RPMI7951 (cell line): ENCODE measurements around the gene C14orf119. TPM values are rescaled to one million over a fixed set of nuclear protein-coding genes. Genes with fewer than 3 reads are reported as not detected.

Experiments used
- DNase-seq: peaks from one replicate; pipeline ENCODE4 v3.0.0-alpha.2; 2012; ENCODE audit warnings: low read depth
- total RNA-seq: library from RNA; depleted of rRNA; stranded (reverse); fragments of >200 nt; shearing (Covaris generic); gene quantifications from 2 replicates; pipeline ENCODE4 v1.2.3, GENCODE V29; 2014

C14orf119 gene
- total RNA-seq, 1 experiment from 2014 or later = 65.7 TPM

DNA sequence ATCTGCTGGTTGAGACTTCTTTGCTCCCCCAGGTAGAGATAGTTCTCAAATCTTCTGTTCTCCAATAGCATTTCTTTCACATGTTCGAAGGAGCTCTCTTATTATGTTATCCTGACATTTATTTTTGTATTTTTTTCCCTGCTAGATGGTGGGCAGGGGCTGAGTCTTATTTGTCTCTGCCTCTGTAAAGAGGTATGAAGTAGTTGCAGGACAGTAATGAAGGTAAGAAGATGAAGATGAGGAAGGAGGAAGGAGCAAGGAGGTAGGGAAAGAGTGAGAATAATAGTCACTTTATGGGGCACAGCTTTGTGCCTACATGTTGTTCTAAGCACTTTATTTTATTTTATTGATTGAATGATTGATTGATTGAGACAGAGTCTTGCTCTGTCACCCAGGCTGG is 14.5 kb downstream of the C14orf119 start:
- no peak for DNase-seq

DNA sequence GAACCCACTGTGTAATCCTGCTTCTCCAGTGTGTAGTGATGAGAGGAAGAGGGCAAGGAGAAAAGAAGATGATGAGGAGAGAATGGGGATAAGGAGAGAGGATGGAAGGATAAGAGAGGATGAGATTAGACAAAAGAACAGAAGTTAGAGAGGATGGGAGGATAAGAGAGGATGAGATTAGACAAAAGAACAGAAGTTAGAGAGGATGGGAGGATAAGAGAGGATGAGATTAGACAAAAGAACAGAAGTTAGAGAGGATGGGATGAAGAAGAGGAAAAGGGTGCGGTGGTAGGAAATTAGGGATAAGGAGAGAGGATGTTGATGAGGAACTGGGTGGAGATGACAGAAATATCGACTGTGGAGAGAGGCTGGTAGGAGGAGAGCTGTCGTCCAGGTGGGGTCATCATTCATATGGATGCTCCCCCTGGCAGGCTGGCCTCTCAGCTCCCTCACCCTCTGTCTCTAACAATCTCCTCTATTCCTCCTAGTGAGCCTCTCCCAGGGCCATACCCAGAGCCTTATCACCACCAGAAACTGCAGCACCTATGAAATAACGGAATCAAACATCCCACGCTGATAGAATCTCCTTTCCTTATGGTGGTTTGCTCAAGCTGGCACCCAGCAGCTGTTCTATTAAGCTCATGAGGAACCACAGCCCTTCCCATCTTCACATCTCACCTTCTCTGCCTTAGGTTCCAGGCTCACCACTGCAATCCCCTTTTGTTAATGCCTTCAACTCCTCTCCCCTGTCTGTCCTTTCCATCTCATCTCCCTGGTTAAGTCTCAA is 15.5 kb downstream of the C14orf119 start:
- DNase-seq = no peak

DNA sequence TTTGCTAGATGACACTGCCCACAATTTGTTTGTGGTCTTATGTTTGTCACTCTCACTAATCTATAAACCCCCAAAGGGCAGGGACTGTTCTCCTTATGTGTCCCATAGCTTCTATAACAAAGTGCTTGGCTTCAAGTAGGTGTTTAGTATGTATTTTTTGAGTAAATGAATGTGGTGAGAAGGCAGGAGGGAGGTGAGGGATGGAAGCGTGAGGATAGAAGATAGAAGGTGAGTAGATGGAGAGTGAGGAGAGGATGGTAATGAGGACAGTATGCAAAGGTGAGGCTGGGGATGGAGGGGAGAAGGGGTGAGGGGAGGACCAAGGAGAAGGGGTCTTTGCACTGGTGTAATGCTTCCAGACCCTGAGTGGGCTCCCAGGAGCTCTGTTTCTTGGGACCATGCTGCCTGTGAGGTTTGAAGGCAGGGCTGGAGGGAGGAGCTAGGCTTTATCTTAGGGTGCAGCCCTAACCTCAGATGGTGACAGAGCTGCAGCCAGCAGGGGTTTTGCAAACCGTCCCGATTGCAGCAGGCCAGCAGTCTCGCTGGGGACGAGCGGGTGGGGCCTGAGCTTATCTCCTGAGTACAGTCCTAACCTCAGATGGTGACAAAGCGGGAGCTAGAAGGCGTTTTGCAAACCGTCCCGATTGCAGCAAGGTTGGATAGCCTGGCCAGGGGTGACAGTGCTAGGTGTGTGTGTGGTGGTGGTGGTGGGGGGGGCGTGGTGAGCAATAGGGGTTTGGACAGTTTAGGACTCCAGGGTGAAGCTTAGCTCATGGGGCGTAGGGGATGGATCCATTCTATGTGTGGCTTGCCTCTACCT is 17.3 kb downstream of the C14orf119 start:
- no peak for DNase-seq

DNA sequence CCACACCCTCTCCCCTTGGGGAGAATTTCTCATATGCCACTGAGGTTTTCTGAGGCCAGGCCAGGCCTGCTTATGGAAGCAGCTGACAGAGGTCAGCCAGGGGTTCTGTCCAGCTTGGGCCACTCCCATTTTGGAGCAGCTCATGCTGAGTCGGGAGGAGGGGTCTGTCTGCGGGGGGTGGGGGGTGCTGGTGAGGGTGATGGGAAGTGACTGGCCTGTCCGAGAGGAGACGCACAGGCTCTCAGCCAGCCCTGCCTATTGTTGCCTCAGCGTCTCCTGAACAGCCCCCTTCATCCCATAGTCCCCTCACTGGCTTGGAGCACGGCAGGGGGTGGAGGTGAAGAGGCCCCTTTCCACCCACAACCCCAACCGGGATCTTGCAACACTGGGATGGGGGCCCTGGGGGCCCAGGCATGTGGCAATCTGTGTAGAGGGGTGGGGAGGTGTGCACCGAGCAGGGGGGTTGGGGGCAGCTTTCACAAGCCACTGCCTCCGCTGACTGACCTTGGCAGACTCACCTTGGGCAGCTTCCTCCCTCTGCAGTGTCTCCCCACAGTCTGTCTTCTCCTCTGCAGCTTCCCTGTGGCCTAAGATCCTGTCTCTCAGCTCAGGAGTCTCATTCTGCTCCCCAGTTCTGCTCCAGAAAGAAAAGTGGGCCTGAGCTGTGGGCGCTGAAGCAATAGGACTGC is 18.3 kb downstream of the C14orf119 start:
- no peak for DNase-seq

DNA sequence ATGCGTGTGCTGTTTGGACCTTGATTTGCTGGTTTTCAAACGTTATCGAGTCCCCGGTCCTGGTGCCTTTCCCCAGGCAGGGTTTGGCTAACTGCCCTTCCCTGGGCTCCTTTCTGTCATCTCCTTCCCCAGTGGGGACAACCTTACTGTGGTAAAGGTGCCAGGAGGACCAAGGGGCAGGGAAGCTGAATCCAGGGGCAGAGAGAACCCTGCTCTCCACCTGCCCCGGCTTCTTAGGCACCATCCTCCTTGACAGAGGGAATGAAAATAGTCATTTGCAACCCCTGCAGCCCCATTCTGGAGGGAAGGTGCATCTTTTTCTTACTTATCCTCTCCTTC is 18.8 kb downstream of the C14orf119 start:
- DNase-seq = no peak

DNA sequence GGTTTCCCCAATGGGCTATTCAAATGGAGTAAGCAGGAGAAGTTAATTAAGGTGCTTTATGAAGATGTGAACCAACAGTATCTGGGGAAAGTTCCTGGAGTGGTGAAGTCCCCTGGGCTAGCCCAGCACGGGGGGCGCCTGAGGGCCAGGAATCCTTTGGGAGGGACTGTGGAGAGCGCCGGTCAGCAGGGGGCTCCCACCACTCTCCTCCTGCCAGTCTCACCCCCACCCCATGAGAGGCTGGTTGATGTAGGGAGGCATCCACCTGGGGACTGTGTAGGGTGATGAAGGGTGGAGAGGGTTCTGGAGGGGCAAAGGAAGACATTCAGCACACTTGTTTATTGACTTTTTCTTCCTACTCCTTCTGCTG is 19.3 kb downstream of the C14orf119 start:
- no peak for DNase-seq

DNA sequence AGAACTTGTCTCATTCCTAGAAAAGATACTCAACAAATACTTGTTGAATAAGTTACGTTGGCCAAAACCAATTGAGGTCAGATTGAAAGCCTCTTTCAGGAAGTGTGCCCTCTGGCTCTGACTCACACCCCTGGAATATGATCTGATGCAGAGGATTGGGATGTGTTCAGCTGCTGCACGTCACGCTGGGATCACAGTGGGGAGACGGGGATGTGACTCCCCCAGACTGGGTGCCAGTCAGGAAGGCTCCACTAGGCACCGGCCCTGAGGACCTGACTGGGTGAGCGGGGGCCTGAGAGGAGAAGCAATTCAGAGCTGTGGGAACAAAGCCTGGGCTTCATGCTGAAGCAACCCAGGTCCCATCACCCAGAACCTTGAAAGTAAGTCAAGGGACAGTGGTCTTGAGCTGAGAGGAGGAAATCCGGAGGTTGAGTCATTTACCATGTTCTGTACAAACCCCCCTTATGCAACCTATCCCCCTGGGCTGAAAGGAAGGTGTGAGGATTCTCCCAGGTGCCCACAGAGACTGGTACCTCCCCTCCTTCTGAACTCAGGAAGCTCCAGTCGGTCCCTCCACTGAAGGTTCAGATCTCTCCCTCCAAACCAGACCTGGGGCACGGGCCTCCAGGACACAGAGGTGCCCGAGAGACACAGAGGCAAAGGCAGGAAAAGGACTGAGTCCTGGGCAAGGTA is 19.9 kb downstream of the C14orf119 start:
- peak; percentile 92 for DNase-seq

DNA sequence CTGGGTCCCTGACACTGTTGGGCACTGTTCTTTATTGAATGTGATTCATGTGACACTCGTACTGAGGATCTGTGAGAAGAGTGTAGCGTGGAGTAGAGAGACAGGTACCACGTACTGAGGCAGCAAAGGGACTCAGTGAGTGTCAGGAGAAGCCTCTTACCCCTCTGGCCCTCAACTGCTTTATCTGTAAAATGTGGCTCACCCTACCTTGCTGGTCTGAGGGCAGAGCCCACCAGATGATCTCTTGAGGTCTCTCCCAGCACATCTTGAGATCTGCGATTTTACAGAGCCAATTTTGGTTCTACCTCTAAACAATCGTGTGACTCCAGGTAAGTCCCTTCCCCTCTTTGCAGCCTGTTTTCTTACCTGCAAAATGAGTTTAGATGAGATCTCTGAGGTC is 20.6 kb downstream of the C14orf119 start:
- no peak for DNase-seq

DNA sequence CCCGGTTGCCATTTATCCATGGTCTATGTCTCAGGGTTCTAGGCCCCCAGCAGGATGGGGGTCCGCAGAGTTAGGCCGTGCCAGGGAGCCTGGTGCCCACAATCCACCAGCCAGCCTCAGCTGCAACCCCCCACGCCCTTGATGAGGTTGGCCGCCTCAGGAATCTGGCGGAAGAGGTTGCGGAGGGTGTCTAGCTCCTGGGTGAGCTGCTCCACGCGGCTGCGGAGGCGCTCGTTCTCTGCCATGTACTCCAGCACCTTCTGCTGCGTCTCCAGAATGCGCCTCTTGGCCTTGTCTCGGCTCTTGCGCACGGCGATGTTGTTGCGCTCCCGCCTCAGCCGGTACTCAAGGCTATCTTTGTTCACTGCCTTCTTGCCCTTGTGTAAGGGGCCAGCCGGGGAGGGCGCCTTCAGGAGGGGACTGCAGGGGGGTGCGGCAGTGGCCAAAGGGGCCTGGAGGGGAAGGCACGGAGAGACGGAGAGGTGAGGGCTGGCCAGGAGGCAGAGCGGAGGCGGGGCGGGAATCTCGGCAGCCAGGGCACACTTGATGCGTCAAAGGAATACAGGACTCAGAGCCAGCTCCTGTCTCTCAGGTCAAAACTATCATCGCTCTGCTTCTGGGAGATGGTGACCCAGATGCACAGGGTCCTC is 22.2 kb downstream of the C14orf119 start:
- no peak for DNase-seq

DNA sequence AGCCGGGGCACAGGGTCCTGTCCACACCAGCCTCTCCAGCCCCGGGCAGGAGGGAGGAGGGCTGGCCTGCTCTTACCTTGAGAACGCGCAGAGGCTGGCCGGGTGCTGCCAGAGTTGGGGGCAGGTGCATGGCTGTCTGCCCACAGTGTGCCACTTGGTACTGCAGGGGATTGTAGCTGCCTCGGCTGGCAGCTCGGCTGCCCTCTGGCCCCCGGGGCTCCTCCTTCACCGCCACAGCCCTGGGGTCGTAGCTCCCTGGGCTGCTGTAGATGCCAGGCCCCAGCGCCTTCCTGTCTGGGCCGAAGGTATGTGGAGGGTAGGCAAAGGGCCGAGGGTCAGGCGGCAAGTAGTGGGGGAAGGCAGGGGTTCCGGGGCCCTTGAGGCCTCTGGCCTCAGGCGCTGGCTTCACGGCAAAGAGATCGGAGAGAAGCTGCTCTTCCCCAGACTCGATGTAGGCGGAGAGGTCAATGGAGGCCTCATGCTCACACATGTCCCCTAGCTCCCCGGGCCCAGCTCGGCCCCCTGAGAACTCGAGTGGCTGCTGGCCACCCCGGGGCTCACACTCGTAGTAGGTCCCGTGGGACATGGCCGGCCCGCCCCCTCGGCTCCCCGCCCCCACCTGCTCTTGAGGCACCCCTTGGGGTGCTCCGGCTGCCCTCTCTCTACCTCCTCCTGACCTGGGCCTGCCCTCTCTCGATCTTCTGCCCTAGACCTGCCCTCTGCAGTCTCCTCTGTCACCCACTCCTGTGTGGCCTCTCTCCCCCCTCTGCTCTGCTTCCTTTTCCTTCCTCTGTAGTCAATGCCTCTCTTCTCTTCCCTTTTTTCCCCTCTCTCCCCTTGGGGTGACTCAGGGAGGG is 23.4 kb downstream of the C14orf119 start, which contains the start of gene CEBPE:
Gene CEBPE (minus strand): TSS at position 750 of the 857 bp plus-strand sequence. CDS start 164 bp downstream, at position 586.
- DNase-seq = no peak

DNA sequence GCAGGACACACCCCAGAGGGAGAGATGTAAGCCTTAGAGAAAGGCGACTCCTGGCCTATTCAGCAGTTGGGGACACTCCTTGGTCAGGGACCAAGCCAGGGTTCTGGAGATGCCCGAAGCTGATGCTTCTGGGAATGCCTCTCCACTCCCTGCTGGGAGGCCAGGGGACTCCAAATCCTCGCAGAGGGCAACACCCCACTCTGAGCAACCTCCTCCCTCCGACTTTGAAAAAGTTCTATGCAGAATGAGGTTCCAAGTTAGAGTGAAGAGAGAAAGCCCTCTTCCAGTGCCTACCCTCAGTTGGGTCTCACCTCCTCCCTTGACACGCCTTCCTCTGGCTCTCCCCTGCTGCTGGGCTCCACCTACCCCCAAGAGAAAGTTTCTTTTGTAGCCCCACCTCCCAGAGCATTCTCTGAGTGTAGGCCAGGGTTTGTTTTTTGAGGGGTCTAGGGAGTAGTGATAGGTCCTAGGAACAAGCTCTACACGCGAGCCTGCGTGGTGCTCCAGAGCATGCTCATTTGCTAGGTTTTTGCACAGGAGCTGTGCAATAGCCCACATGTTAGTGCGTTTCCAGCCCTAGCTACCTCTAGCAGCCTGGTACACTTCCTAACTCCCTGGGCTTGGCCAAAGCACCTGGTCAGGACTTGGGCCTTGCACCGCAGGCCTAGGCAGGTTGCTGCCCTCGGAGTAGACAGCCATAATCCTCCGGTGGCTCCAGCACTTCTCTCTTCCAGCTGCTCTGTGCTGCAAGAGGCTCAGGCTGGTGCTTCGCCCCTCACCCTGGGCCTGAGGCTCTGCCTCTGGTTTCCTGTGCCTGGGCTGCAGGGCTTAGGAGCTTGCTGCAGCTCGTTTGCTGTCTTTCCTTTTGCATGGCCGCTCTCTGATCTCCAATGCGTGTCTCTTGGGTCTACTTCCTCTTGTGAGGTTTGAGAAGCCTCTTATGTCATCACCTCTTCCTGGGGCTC is 24.3 kb downstream of the C14orf119 start:
- DNase-seq = no peak

DNA sequence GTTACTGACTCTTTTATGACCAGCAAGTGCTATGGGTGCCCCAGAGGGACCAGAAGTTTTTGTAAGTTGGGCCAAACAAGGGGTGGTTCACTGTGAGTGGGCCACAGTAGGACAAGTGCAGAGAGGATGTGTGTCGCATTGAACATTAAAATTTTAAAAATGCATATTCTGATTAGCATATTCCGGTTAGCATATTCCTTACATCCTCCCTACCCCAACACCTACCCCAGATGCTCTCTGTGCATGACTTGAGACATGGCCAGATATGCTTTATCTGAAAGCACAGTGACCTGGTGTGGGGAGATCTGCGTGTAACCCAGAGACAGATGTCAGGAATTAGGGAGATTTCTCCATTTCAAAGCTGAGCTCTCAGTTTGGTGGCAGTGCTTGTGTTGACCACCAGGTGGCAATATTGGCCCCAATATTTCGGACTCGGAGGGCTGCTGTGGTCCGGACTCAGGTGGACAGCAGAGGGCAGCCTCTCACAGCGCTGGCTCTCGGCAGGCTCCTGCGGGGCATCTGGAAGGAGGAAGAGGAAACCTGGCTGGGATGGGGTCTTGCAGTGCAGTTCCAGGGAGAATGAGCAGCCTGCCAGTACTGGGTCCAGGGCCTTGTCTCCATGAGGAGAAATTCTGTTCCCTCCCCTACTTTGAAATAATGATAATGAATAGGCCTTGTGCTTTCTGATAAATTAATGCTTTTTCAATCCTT is 25.4 kb downstream of the C14orf119 start:
- peak; percentile 70 for DNase-seq

DNA sequence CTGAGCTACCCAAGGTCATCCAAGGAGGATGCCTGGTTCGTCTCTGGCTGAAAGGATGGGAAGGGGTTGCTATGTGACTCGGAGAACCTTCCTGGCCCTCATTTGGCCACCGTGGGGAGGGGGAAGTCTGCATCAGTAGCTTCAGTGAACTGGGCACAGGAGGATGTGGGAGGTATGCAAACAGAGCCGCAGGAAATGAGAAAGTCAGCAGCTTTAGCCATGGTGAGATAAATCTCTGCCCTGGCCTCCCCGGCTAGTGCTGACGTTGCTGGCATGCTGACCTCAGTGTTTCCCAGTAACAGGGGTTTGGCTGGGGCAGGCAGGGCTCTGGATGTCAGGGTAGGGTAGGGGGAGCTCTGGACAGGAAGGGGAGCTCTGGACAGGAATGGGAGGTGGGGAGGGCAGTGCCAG is 26.1 kb downstream of the C14orf119 start:
- DNase-seq = peak; percentile 14

DNA sequence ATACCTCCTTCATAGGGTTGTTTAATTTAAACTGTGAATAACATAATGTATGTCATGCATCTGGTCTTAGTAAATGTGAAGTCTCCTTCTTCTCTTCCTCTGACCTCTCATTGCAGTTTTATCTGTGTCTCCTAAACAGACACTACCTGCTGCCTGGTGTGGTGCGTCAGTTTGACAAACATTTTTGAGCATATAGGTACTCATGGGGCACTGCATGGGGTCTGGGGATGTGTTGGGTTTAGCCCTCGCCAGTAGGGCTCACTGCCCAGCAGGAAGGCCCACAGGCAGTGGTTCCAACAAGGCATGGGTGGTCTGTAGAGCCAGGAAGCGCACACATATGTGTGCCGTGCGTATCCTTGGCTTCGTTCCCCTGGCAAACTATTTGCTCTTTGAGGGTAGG is 26.8 kb downstream of the C14orf119 start:
- no peak for DNase-seq

DNA sequence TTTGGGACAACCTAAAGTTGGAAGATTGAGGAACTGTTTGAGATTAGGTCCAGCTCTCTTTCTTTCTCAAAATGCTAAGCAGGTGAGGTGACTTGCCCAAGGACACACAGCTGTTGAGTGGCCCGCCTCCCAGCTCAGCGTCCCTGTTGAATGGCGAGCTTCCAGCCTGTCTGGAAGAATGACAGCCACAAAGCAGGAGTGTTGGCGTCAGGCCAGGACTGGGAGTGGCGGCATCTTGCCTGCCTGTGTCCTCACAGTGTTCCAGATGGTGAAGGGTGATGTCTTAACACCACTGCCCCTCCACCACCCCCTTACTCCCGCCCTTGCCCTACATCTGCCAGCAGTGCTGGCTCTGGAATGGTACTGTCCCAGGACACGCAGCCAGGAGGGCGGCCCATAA is 28.1 kb downstream of the C14orf119 start:
- DNase-seq = peak; percentile 26

DNA sequence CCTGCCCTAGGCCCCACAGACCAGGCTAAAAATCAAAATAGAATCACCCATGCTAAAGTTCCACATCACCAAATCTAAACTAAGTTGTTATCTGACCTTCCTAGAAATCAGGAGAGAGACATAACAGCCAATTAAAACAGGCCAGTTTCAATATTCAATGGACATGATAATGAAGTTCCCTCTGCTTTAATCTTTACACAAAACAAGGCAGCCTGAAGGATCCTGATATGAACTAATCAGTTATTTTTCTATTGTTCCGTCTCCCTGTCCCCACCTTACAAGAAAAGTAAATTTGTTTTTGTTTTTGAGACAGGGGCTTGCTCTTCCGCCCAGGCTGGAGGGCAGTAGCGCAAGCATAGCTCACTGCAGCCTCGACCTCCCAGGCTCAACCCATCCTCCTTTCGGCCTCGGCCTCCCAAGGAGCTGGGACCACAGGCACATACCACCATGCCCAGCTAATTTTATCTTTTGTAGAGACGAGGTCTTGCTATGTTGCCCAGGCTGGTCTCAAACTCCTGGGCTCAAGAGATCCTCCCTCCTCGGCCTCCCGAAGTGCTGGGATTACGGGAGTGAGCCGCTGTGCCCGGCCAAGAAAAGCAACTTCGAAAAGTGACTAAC is 29.1 kb downstream of the C14orf119 start:
- DNase-seq = no peak

DNA sequence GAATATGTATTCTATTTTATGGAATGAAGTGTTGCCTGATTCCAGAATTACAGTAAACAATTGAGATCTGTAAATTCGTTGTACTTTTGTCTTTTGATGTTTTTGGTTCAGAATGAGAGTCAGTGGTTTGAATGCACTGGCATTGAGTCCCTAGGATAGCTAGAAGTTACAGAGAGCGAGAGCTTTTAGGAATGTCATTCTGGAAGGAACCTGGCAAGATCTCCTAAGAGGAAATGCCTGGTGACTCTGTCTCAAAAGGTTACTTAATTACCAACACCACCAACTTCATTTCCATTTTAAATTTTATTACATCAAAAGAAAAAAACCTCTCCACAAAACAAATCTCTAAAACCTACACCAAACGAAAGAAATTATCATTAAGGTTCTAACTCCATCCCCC is 29.7 kb downstream of the C14orf119 start:
- DNase-seq = no peak

DNA sequence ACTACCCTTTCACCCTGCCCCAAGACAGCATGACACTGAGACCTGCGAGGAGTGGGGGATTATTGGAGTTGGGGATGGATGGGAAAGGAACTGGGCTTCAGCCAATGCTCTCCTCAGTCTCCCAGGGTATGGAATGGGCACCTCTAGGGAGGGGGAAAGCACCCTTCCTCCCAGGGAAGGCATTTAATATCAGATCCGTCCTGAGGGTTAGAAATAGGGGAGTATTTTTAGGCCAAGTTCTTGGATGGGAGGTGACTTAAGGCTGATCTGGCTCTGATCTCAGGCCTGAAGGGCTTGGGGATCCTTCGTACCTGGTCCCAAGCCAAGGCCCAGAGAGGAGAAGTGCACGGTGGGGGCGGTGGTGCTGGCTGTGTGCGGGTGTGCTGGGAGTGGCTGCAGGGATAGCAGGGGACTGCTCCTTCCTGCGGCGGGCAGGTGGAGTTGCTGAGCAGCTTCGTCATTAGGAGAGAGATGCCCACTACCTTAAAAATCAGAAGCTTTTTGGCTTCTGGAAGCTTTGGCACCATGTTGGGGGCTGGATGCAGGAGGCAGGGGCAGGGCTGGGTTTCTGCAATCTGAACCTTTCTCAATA is 30.7 kb downstream of the C14orf119 start:
- no peak for DNase-seq
